Activated T-helper 9 cell treated with anti-CD3 and anti-CD28 coated beads, Interleukin-2, amount 50 U/mL, for 16 hours (primary cell): ENCODE results near the gene SH3PXD2B.

Source experiments
- DNase-seq: peaks from one replicate; pipeline ENCODE4 v3.0.0-alpha.2; 2020; ENCODE audit warnings: low read depth

SH3PXD2B gene

GRCh38 chr5:172453206-172453985 lies 929 bp downstream of the SH3PXD2B start:
- DNase-seq = no peak

- DNase-seq = no peak
Observed at GRCh38 chr5:172452398-172453205, 1.7 kb downstream of the SH3PXD2B start.

GRCh38 chr5:172451771-172452197 lies 2.5 kb downstream of the SH3PXD2B start:
- DNase-seq = no peak

- DNase-seq = peak; percentile 15
Observed at GRCh38 chr5:172450861-172451695, 3.2 kb downstream of the SH3PXD2B start.

GRCh38 chr5:172450453-172450852 lies 3.9 kb downstream of the SH3PXD2B start:
- no peak for DNase-seq

- DNase-seq = no peak
Observed at GRCh38 chr5:172448999-172449398, 5.3 kb downstream of the SH3PXD2B start.

GRCh38 chr5:172447646-172448365 lies 6.5 kb downstream of the SH3PXD2B start:
- no peak for DNase-seq

GRCh38 chr5:172446336-172447051 lies 7.8 kb downstream of the SH3PXD2B start:
- DNase-seq = no peak

GRCh38 chr5:172445866-172446265 lies 8.5 kb downstream of the SH3PXD2B start:
- no peak for DNase-seq

- no peak for DNase-seq
Observed at GRCh38 chr5:172444626-172445365, 9.5 kb downstream of the SH3PXD2B start.

GRCh38 chr5:172444110-172444510 lies 10.2 kb downstream of the SH3PXD2B start:
- DNase-seq = no peak

GRCh38 chr5:172443441-172444109 lies 10.8 kb downstream of the SH3PXD2B start:
- DNase-seq = peak; percentile 20

GRCh38 chr5:172442592-172442991 lies 11.7 kb downstream of the SH3PXD2B start:
- no peak for DNase-seq

- no peak for DNase-seq
Observed at GRCh38 chr5:172441262-172441751, 13.0 kb downstream of the SH3PXD2B start.

GRCh38 chr5:172440486-172440885 lies 13.8 kb downstream of the SH3PXD2B start:
- no peak for DNase-seq

GRCh38 chr5:172439785-172440477 lies 14.4 kb downstream of the SH3PXD2B start:
- no peak for DNase-seq

- DNase-seq = no peak
Observed at GRCh38 chr5:172438319-172438668, 16.0 kb downstream of the SH3PXD2B start.

- DNase-seq = no peak
Observed at GRCh38 chr5:172437445-172438318, 16.6 kb downstream of the SH3PXD2B start.
